Measurements from ENCODE around the gene CEACAM1.
"Not testable (repeated sequence)": the region's sequence is repeated elsewhere in the genome, so short reads cannot be mapped to it uniquely, and the experiment has no call there.

CEACAM1 gene

DNA sequence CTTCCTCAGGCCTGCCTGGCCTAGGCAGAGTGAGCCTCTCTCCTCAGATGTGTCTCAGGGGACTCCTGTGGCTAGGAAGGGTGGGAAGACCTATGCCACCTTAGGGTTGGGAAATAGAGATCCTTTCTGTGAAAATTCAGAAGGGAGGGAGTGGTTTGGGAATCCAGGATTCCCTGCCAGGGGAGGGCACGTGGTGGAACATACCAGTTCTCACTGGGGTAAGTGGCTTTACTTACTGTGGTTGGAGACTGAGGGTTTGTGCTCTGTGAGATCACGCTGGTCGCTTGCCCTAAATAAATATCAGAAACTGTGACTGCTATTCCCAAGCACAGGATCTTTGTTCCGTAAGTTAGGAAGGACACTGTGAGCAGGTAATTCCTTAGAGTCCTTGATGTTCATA, 16.9 kb downstream of the CEACAM1 start:
- no peak for DNase-seq (ENCODE audit: low read depth)

DNA sequence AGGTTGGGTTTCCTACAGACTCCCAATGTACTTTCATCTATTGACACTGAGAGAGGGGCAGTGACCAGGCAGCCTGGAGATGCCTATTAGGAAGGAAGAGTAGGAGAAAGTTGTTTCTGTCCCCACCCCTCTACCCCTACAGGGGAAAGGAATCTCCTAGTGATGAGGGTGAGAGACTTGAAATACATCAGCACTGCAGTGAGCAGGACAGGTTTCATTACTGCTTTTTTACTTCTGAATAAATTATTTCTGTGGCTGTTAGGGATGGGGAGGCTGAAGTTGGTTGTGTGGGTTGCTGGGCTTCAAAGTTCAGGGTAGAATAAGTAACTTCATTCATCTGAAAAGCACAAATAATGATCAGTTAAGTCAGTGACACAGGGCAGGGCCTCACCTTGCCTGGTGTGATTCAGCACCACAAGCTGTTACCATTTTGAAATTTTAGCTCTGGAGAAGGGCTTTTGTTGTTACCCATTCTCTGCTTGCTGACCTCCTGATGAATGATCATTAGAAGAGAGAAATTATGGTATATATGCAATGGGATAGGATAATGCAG, 19.3 kb downstream of the CEACAM1 start:
- no peak for DNase-seq (ENCODE audit: low read depth)

- no peak for DNase-seq (ENCODE audit: low read depth)
These were observed 23.2 kb downstream of the CEACAM1 start for GRCh38 chr19:42505066-42505465.

DNA sequence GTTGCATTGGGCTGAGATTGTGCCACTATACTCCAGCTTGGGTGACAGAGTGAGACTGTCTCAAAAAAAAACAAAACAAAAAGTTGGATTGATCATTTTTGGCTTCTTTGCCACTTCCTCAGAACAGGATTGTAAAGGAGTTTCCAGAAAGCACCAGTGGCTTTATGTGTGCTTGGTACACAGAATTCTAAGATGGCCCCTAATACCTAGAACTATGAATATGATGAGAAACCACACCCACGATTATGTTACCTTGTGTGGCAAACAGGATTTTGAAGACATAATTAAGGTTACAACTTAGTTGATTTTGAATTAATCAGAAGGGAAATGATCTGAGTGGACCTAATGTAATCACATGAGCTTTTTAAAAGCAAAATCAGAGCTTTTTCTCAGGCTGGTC, 26.5 kb downstream of the CEACAM1 start:
- no peak for DNase-seq (ENCODE audit: low read depth)

DNA sequence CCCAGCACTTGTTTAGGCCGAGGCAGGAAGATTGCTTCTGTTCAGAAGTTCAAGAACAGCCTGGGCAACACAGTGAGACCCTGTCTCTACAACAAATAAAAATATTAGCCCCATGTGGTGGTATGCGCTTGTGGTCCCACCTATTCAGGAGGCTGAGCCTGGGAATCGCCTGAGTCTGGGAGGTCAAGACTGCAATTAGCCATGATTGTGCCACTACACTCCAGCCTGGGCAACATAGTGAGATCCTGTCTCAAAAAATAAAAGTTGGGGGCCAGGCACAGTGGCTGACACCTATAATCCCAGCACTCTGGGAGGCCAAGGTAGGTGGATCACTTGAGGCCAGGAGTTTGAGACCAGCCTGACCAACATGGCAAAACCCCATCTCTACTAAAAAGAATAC, 27.0 kb downstream of the CEACAM1 start:
- not testable (repeated sequence) for DNase-seq (ENCODE audit: low read depth)

DNA sequence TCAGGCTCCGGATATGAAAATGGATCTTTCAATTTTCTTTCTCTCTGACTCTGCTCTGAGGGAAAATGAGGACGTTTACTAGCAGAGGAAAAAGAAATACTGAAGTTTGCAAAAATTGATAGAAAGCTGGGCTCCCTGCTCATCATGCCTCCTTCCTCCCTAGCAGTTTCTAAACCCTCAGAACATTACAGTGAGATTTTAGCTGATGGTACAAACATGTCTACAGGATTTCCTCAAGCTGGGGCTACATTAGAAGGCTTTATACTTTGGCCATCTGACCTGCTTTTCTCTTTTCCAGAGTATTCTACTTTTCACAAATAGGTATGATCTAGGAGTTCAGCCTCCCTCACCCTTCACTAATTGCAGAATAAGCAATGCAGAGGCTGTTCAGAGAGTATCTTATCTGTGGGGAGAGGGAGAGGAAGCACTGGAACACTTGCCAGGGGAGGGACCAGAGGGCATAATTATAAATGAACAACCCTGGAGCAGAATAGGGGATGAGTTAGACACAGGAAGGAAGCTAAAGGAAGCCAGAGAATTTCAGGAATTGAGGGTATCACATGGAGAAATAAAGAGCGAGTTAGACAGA, 30.0 kb downstream of the CEACAM1 start:
- DNase-seq (ENCODE audit: low read depth): no peak

DNA sequence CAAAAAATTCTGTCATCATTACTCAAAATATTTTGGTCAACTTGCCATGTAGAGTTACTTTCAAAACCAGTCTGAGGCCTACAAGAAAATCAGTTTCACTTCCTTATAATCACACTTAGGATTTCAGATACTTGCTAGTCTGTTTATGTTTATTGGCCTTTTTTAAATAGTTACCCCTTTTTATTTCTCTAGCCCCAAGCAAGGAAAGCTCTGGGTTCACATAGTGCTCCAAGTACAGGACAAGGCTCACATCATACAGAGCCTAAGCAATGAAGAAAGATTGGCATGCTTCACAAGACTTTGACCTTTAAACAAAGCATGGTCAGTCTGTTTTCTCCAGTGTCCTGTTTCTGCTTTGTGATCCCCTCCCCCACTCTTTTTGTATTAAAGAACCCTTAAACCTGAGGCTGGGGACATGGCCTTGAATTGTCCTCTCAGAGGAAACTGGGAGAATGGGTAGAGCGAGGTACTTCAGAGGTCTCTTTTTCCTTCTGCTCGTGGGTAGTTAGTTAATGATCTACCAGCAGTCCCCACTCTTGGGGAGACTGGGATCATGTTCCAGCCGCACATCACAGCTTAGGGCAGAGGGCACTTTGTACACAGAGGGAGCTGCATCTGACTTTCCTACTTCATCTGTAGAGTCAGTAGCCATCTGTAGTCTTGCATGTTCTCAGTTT, 30.7 kb downstream of the CEACAM1 start:
- no peak for DNase-seq (ENCODE audit: low read depth)

GRCh38 chr19:42496460-42497133, 31.7 kb downstream of the CEACAM1 start:
- DNase-seq (ENCODE audit: low read depth): no peak

DNA sequence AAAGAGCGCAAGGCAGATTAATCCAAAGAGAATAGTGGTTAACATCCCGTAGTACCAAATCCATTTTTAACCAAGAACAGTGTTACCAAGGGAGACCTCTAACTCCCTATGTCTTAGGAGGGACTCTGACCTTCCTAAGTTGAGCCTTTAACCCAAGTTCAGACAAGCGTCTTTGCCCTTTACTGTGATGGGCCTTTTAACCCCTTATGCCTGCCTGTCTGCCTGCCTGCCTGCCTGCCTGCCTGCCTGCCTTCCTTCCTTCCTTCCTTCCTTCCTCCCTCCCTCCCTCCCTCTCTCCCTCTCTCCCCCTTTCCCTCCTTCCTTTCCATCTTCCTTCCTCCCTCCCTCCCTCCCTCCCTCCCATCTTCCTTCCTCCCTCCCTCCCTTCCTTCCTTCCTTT, 32.6 kb downstream of the CEACAM1 start:
- no peak for DNase-seq (ENCODE audit: low read depth)

- no peak for DNase-seq (ENCODE audit: low read depth)
These were observed 34.0 kb downstream of the CEACAM1 start for GRCh38 chr19:42494321-42494720.

- DNase-seq (ENCODE audit: low read depth): no peak
These were observed 39.3 kb downstream of the CEACAM1 start for GRCh38 chr19:42488783-42489521.

- DNase-seq (ENCODE audit: low read depth): no peak
These were observed 40.5 kb downstream of the CEACAM1 start for GRCh38 chr19:42487798-42488178.

DNA sequence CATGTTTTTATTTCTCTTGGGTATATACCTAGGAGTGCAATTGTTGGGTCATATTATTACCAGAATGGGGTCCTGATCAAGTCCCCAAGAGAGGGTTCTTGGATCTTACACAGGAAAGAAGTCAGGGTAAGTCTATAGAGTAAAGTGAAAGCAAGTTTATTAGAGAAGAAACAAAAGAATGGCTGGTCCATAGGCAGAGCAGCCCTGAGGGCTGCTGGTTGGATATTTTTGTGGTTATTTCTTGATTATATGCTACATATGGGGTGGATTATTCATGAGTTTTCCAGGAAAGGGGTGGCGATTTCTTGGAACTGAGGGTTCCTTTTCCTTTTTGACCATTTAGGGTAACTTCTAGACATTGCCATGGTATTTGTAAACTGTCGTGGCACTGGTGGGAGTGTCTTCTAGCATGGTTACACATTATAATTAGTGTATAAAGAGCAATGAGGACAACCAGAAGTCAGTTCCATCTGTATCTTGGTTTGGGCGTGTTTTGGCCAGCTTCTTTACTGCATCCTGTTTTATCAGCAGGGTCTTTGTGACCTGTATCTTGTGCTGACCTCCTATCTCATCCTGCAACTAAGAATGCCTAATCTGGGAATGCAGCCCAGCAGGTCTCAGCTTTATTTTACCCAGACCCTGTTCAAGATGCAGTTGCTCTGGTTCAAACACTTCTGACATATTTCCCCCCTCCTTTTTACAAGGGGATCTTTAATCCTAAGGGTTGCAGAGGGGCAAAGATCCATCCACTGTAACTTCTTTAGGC, 41.1 kb downstream of the CEACAM1 start:
- no peak for DNase-seq (ENCODE audit: low read depth)

DNA sequence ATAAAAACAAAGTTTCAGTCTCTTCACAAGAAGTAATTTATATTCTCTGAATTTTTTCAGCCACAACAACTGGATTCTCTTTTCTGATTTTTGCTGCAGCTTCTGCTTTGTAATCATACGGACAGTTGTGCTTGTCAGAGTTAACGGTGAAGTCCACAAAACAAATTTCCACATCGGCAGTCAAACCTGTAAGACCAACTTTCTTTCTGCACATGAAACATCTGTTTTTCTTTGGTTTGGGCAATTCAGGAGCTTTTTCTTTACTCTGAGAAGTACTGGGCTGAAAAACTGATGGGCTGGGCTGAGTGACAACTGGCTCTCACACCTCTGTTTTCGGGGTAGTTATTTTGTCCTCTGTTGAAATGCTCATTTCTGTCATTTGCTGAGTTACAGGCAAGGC, 43.2 kb downstream of the CEACAM1 start:
- not testable (repeated sequence) for DNase-seq (ENCODE audit: low read depth)

DNA sequence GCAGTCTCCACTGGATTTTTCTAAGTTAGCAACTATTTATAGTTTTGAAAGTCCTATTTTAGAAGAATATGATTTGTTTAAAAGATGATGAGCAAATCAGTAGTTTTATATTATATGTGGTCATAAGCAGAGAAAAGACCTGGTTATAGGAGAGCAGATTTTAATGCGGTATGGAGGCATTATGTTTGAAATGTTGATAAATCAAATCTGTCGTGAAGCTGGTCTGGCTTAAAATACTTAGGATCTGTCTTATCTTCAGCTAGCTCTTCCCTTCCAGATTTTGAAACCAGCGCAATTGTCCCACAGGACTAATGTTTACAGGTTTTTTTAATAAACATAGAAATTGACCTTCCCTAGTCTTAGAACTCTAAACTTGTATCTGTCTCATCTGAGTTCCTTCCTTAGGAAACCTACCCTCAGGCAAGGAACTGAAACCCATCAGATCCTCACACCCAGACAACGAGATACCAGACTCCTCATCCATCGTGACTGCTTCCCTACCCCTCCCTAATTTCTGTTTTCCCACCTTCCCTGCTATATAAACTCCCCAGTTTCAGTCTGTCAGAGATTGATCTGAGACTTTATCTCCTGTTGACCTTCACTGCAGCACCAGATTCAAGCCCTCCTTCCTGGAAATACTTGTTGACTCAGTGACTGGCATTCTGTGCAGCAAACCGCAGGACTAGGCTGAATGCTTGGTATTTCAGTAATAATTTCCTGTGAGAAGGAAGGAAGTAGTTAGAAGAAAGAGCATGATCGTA, 47.8 kb downstream of the CEACAM1 start:
- DNase-seq (ENCODE audit: low read depth): peak; percentile 31

DNA sequence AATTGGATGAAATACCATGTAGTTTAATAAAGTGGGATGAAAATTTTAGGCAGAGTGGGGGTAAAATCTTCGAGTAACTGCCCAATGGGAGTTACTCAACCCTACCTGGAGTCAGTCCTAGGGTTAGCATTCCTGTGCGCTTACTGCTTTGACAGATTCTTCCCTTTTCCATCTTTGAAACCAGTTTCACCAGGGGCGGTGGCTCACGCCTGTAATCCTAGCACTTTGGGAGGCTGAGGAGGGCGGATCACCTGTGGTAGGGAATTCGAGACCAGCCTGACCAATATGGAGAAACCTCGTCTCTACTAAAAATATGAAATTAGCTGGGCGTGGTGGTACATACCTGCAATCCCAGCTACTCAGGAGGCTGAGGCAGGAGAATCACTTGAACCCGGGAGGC, 48.5 kb downstream of the CEACAM1 start:
- no peak for DNase-seq (ENCODE audit: low read depth)

DNA sequence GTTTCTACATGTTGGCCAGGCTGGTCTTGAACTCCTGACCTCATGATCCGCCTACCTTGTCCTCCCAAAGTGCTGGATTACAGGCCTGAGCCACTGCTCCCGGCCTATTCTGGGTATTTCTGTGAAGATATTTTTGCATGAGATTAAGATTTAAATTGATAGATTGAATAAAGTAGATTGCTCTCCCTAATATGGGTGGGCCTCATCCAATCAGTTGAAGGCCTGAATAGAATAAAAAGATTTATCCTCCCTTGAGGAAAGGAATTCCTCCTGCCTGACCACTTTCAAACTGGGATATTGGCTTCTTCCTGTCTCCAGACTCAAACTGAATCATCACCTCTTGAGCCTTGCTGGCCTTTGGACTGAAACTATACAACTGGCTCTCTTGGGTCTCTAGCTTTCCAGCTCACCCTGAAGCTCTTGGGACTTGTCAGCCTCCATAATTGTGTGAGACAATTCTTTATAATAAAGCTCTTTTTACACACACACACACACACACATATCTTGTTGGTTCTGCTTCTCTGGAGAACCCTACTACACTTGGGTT, 49.4 kb downstream of the CEACAM1 start:
- no peak for DNase-seq (ENCODE audit: low read depth)

- DNase-seq (ENCODE audit: low read depth): no peak
These were observed 50.3 kb downstream of the CEACAM1 start for GRCh38 chr19:42477933-42478332.

- no peak for DNase-seq (ENCODE audit: low read depth)
These were observed 51.2 kb downstream of the CEACAM1 start for GRCh38 chr19:42477117-42477516.

- no peak for DNase-seq (ENCODE audit: low read depth)
These were observed 52.9 kb downstream of the CEACAM1 start for GRCh38 chr19:42475366-42475765.

DNA sequence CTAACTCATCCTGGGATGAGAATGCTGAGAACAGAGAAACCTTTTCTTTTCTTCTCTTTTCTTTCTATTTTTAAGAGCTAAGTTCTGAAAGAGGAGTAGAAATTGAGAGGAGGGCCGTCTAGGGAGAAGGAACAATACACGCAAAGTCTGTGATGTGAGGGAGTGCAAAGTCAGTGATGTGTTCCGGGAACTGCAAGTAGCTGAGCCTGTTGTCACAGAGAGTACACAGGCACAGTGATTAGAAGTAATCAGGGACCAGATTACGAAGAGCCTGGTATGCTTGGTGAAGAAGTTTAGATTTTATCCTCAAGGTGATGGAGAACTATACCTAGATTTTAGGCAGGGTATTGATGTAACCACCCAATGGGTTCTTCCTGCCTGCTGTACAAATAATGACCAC, 53.5 kb downstream of the CEACAM1 start:
- DNase-seq (ENCODE audit: low read depth): no peak
